Caco-2 (cell line): ENCODE data around the gene PRDM15. TPM values are rescaled to one million over a fixed set of nuclear protein-coding genes. Genes with fewer than 3 reads are reported as not detected.
A peak's percentile ranks its signal among the peaks of the same experiment; 100 is the strongest.

ENCODE experiments used
- BruUV-seq: library from RNA; stranded (reverse); fragments of 400-500 nt; replicated peaks from 2 replicates; lab custom pipeline; 2021; lab: Mats Ljungman, UMichigan
- CTCF ChIA-PET: fragments of 300-600 bp; sonication (Branson Sonifier 250); formaldehyde crosslinking; loops from one replicate; lab custom pipeline; 2022; ENCODE audit warnings: antibody characterized with exemption; lab: Charles Lee
- POLR2A ChIA-PET: fragments of 300-600 bp; sonication (Branson Sonifier 250); formaldehyde crosslinking; loops from one replicate; lab custom pipeline; 2022; ENCODE audit warnings: antibody characterized with exemption; lab: Charles Lee
- DNase-seq, 2 experiments: peaks; one replicate each; pipeline versions ENCODE4 v3.0.0 to v3.0.0-alpha.2; 2020 to 2022
- H3K27me3 ChIP-seq: replicated peaks from 2 replicates; pipeline ENCODE4 v1.6.0; 2011; ENCODE audit warnings: low read length; ENCODE audit not compliant: control insufficient read depth, insufficient read depth
- H3K36me3 ChIP-seq: 2 replicates; pipeline ENCODE4 v1.5.1; 2011; ENCODE audit warnings: low read length; ENCODE audit not compliant: control insufficient read depth, insufficient read depth
- H3K4me1 ChIP-seq: fragments of 250-450 bp; sonication (Bioruptor Pico); 2 replicates; pipeline ENCODE4 v1.5.1; 2020; ENCODE audit warnings: mild to moderate bottlenecking
- H3K4me3 ChIP-seq: 2 replicates; pipeline ENCODE4 v1.5.1; 2011; ENCODE audit warnings: low read depth, mild to moderate bottlenecking, control low read depth, low read length
- H3K9me3 ChIP-seq: fragments of 250-450 bp; sonication (Bioruptor Pico); 2 replicates; pipeline ENCODE4 v1.5.1; 2020; ENCODE audit warnings: mild to moderate bottlenecking, moderate library complexity
- H3K27ac Mint-ChIP-seq: one replicate; pipeline ENCODE4 v1.8.0; 2022; ENCODE audit warnings: mixed read lengths; ENCODE audit not compliant: unreplicated experiment
- H3K27me3 Mint-ChIP-seq: one replicate; pipeline ENCODE4 v1.8.0; 2022; ENCODE audit warnings: mixed read lengths; ENCODE audit not compliant: insufficient read depth, unreplicated experiment
- H3K36me3 Mint-ChIP-seq: one replicate; pipeline ENCODE4 v1.8.0; 2022; ENCODE audit warnings: mild to moderate bottlenecking, mixed read lengths; ENCODE audit not compliant: insufficient read depth, unreplicated experiment
- H3K4me1 Mint-ChIP-seq: one replicate; pipeline ENCODE4 v1.8.0; 2022; ENCODE audit warnings: low read depth, mixed read lengths; ENCODE audit not compliant: unreplicated experiment
- H3K4me3 Mint-ChIP-seq: one replicate; pipeline ENCODE4 v1.8.0; 2022; ENCODE audit warnings: mild to moderate bottlenecking, moderate library complexity, mixed read lengths; ENCODE audit not compliant: unreplicated experiment
- H3K9me3 Mint-ChIP-seq: one replicate; pipeline ENCODE4 v1.8.0; 2022; ENCODE audit warnings: mixed read lengths; ENCODE audit not compliant: unreplicated experiment
- intact Hi-C: fragments of 100-400 bp; cut with micrococcal nuclease; formaldehyde crosslinking; loops from one replicate; pipeline ENCODE4 v1.10.0; 2022; ENCODE audit not compliant: unreplicated experiment
- total RNA-seq: library from RNA; stranded (reverse); gene quantifications from 2 replicates; pipeline ENCODE4 v1.2.3, GENCODE V29; 2022
- TF ChIP-seq, protein P1 (sequence below), 2 experiments: fragments of 200-600 bp in 1 of 2; IDR thresholded peaks; 1 replicate in 1 of 2; 2 replicates in 1 of 2; pipeline versions ENCODE4 v1.5.1 to v1.8.0; 2011 to 2022; ENCODE audit warnings: antibody characterized with exemption in 1 of 2, control low read depth in 1 of 2, inconsistent platforms in 1 of 2, low read depth in 1 of 2, low read length in 1 of 2, mild to moderate bottlenecking in 1 of 2, moderate library complexity in 1 of 2; ENCODE audit not compliant: insufficient read depth in 1 of 2, severe bottlenecking in 1 of 2, unreplicated experiment in 1 of 2

PRDM15 gene
- total RNA-seq, 1 experiment from 2014 or later: 5.6 TPM

DNA sequence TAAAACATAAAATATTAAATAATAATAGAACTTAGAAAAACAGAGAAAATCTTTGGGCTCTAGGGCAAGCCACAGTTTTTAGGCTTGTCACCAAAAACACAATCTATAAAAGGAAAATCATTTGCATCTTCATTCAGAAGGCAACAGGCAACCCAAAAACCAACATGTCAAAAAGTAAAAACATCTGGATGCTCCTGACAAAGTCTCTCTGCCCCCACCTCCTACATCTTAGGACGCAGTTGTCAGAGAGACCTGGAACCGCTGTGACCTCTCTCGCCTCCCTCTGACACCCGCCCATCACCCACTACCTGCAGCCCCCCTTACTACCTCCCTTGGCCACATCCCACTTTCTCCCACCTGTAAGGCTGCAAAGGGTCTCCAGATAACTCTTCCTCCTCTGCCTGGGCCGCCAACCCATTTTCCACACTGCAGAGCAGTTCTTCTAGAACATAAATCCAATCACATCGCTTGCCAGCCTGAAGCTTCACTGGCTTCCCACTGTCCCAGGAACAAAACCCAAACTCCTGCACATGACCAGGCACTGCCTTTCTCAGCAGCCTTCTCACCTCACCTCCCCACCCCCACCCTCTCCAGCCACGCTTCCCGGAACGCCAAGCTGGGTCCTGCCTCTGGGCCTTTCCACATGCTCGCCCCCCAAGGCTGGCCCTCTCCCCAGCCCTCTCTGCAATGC is 14.7 kb downstream of the PRDM15 start:
- CTCF ChIA-PET: interaction anchor here (0.7 kb wide), 1 partner anchor 8 kb away, joined by 4 read pairs; no protein-coding TSS in a partner anchor
- no peak overlapping the region for H3K4me3 Mint-ChIP-seq
- H3K9me3 Mint-ChIP-seq: no peaks in the 10 kb centered on the region
- intact Hi-C loops: no loop called here
- no peaks in the 10 kb centered on the region for H3K27me3 ChIP-seq
- no peaks in the 10 kb centered on the region for H3K36me3 Mint-ChIP-seq
- H3K27ac Mint-ChIP-seq: peak overlapping the region; percentile 27
- DNase-seq: no peak
- POLR2A ChIA-PET: no interaction called here
- H3K4me1 Mint-ChIP-seq: no peaks in the 10 kb centered on the region
- no peaks in the 10 kb centered on the region for H3K9me3 ChIP-seq
- H3K4me3 ChIP-seq: no peak overlapping the region
- TF ChIP-seq, protein P1, sequence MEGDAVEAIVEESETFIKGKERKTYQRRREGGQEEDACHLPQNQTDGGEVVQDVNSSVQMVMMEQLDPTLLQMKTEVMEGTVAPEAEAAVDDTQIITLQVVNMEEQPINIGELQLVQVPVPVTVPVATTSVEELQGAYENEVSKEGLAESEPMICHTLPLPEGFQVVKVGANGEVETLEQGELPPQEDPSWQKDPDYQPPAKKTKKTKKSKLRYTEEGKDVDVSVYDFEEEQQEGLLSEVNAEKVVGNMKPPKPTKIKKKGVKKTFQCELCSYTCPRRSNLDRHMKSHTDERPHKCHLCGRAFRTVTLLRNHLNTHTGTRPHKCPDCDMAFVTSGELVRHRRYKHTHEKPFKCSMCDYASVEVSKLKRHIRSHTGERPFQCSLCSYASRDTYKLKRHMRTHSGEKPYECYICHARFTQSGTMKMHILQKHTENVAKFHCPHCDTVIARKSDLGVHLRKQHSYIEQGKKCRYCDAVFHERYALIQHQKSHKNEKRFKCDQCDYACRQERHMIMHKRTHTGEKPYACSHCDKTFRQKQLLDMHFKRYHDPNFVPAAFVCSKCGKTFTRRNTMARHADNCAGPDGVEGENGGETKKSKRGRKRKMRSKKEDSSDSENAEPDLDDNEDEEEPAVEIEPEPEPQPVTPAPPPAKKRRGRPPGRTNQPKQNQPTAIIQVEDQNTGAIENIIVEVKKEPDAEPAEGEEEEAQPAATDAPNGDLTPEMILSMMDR (IDR thresholded peaks at IDR 0.05; ENCODE audit: insufficient read depth in 1 of 2, low read depth in 1 of 2, low read length in 1 of 2, severe bottlenecking in 1 of 2, unreplicated experiment in 1 of 2): no peak
- no peaks in the 10 kb centered on the region for H3K27me3 Mint-ChIP-seq
- peaks cover 12% of the 10 kb centered on the region for H3K4me1 ChIP-seq
- no TSS peak for BruUV-seq
- H3K36me3 ChIP-seq: no peaks in the 10 kb centered on the region

DNA sequence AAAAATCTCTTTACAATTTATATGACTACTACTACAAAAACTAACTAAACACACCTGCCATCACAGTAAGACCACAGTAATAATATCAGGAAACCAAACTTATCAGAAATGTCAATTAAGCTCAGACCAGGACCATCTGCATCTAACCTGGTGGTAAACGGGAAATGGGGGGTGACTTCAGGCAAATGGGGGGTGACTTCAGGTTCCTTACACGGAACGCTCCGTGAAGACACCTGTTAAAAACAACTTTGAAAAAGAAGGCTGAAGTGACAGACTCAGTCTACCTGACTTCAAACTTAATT is 15.8 kb downstream of the PRDM15 start:
- POLR2A ChIA-PET: no interaction called here
- Histone ChIP-seq H3K9me3 (no peaks in the 10 kb centered on the region), H3K4me3 (no peak overlapping the region), H3K27me3 (no peaks in the 10 kb centered on the region), H3K36me3 (no peaks in the 10 kb centered on the region), H3K4me1 (peaks cover 12% of the 10 kb centered on the region)
- no TSS peak for BruUV-seq
- intact Hi-C loops: no loop called here
- no peak overlapping the region for H3K27ac Mint-ChIP-seq
- CTCF ChIA-PET: interaction anchor here (0.6 kb wide), 1 partner anchor 262 kb away, joined by 3 read pairs; no protein-coding TSS in a partner anchor
- H3K4me3 Mint-ChIP-seq: no peak overlapping the region
- TF ChIP-seq, protein P1 (IDR thresholded peaks at IDR 0.05; ENCODE audit: insufficient read depth in 1 of 2, low read depth in 1 of 2, low read length in 1 of 2, severe bottlenecking in 1 of 2, unreplicated experiment in 1 of 2): no peak
- no peaks in the 10 kb centered on the region for H3K4me1 Mint-ChIP-seq
- no peaks in the 10 kb centered on the region for H3K36me3 Mint-ChIP-seq
- no peak for DNase-seq
- no peaks in the 10 kb centered on the region for H3K27me3 Mint-ChIP-seq
- no peaks in the 10 kb centered on the region for H3K9me3 Mint-ChIP-seq

DNA sequence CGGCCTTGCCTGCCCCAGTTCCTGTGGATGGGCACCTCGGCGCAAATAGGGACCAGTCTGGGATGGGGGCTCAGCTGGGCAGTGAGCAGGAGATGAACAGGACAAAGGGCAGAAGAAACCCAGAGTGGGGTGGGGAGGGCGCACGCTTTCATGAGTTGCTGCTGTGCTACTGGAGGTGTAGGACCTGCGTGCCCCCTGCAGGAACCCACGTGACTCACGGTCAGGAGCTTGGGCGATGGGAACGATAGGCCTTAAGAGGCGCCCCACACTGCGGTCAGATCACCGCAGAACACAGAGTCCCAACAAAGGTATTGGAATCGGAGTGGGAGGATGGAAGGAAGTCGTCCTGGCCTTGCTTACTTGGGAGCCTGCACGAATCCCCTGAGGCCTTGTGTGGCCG is 17.2 kb downstream of the PRDM15 start:
- Mint-ChIP-seq H3K4me3 (no peak overlapping the region), H3K36me3 (no peaks in the 10 kb centered on the region), H3K4me1 (no peaks in the 10 kb centered on the region), H3K27ac (no peak overlapping the region), H3K27me3 (no peaks in the 10 kb centered on the region), H3K9me3 (no peaks in the 10 kb centered on the region)
- DNase-seq: no peak
- Histone ChIP-seq H3K4me3 (no peak overlapping the region), H3K4me1 (peaks cover 12% of the 10 kb centered on the region), H3K36me3 (no peaks in the 10 kb centered on the region; the same call in 1 of the 2 replicates), H3K9me3 (no peaks in the 10 kb centered on the region), H3K27me3 (no peaks in the 10 kb centered on the region)
- no TSS peak for BruUV-seq
- ChIA-PET CTCF (no interaction called here), POLR2A (no interaction called here)
- intact Hi-C loops: no loop called here
- TF ChIP-seq, protein P1 (IDR thresholded peaks at IDR 0.05; ENCODE audit: insufficient read depth in 1 of 2, low read depth in 1 of 2, low read length in 1 of 2, severe bottlenecking in 1 of 2, unreplicated experiment in 1 of 2): no peak
